GM12878 (cell line): ENCODE measurements around the gene PLEKHM1. TPM values are rescaled to one million over a fixed set of nuclear protein-coding genes. Genes with fewer than 3 reads are reported as not detected.

ENCODE experiments used
- ATAC-seq: fragments of 200-7000 bp; cut with Tn5 transposase; 3 replicates; pipeline ENCODE4 v1.9.1; 2020; ENCODE audit warnings: mild to moderate bottlenecking, moderate library complexity
- BruUV-seq: library from RNA; stranded (reverse); fragments of 400-500 nt; replicated peaks from 2 replicates; lab custom pipeline; 2021; lab: Mats Ljungman, UMichigan
- CTCF ChIA-PET: fragments of 300-600 bp; sonication (Branson Sonifier 250); formaldehyde crosslinking; extraction: SDS; loops from one replicate; lab custom pipeline; 2021; ENCODE audit warnings: inconsistent platforms; lab: Yijun Ruan, JAX
- POLR2A ChIA-PET: fragments of 350-600 bp; formaldehyde crosslinking; extraction: SDS; loops from one replicate; lab custom pipeline; 2021; ENCODE audit warnings: inconsistent platforms; lab: Charles Lee
- RAD21 ChIA-PET: fragments of 300-600 bp; sonication (Branson Sonifier 250); formaldehyde crosslinking; loops from one replicate; lab custom pipeline; 2023; ENCODE audit warnings: antibody characterized with exemption; ENCODE audit not compliant: unreplicated experiment; lab: Charles Lee
- SMC1A ChIA-PET: fragments of 300-600 bp; sonication (Branson Sonifier 250); formaldehyde crosslinking; loops from one replicate; lab custom pipeline; 2023; ENCODE audit not compliant: unreplicated experiment, uncharacterized antibody; lab: Charles Lee
- DNase-seq: peaks from one replicate; pipeline ENCODE4 v3.0.0-alpha.2; 2011; ENCODE audit warnings: low read depth, low spot score
- FAIRE-seq: peaks from 3 replicates; lab custom pipeline; 2011; peaks lifted over from hg19 to GRCh38; lab: Jason Lieb, UNC
- H2AFZ ChIP-seq: 2 replicates; pipeline ENCODE4 v1.6.0; 2011; ENCODE audit warnings: low read depth, low read length, control low read depth; ENCODE audit not compliant: control insufficient read depth
- H3K27ac ChIP-seq: 2 replicates; pipeline ENCODE4 v1.5.1; 2011; ENCODE audit warnings: control low read depth; ENCODE audit not compliant: control insufficient read depth, insufficient read depth
- H3K27me3 ChIP-seq, 2 experiments: replicated peaks in 1 of 2; 2 replicates each; pipeline versions ENCODE4 v1.6.0 to v1.6.1; 2011; ENCODE audit warnings: low read length in 1 of 2; ENCODE audit not compliant: control insufficient read depth in 2 of 2, insufficient read depth in 2 of 2
- H3K36me3 ChIP-seq, 2 experiments: 2 replicates each; pipeline ENCODE4 v1.5.1; 2011; ENCODE audit warnings: low read length in 1 of 2; ENCODE audit not compliant: control insufficient read depth in 2 of 2, insufficient read depth in 2 of 2
- H3K4me1 ChIP-seq: 2 replicates; pipeline ENCODE4 v1.6.1; 2011; ENCODE audit warnings: mild to moderate bottlenecking, low read length, moderate library complexity, mixed read lengths; ENCODE audit not compliant: control insufficient read depth, insufficient read depth
- H3K4me2 ChIP-seq: 2 replicates; pipeline ENCODE4 v1.6.0; 2011; ENCODE audit warnings: control low read depth; ENCODE audit not compliant: control insufficient read depth, insufficient read depth
- H3K4me3 ChIP-seq: fragments of 200-600 bp; sonication (generic); 2 replicates; pipeline ENCODE4 v1.5.1; 2016
- H3K79me2 ChIP-seq: 2 replicates; pipeline ENCODE4 v1.6.0; 2011; ENCODE audit warnings: low read length; ENCODE audit not compliant: control insufficient read depth, insufficient read depth
- H3K9ac ChIP-seq: 2 replicates; pipeline ENCODE4 v1.8.0; 2011; ENCODE audit warnings: low read length, control low read depth, mixed read lengths; ENCODE audit not compliant: control insufficient read depth, insufficient read depth
- H3K9me3 ChIP-seq: replicated peaks from 3 replicates; pipeline ENCODE4 v1.5.1; 2011; ENCODE audit warnings: mild to moderate bottlenecking, low read length; ENCODE audit not compliant: control insufficient read depth, insufficient read depth
- H4K20me1 ChIP-seq: 2 replicates; pipeline ENCODE4 v1.6.0; 2011; ENCODE audit not compliant: control insufficient read depth, insufficient read depth
- BCL11A ChIP-seq: IDR thresholded peaks from 2 replicates; pipeline ENCODE4 v1.6.1; 2011; ENCODE audit warnings: low read depth, low read length
- BMI1 ChIP-seq: fragments of 450-650 bp; IDR thresholded peaks from 2 replicates; pipeline ENCODE4 v1.6.1; 2016; ENCODE audit warnings: mild to moderate bottlenecking, moderate library complexity, borderline replicate concordance
- MLLT1 ChIP-seq: fragments of 450-650 bp; IDR thresholded peaks from 2 replicates; pipeline ENCODE4 v1.6.1; 2016; ENCODE audit warnings: mild to moderate bottlenecking
- PKNOX1 ChIP-seq: fragments of 450-650 bp; IDR thresholded peaks from 2 replicates; pipeline ENCODE4 v1.6.1; 2016; ENCODE audit warnings: mild to moderate bottlenecking
- TARDBP ChIP-seq: IDR thresholded peaks from 2 replicates; pipeline ENCODE4 v1.6.1; 2016; ENCODE audit warnings: borderline replicate concordance
- USF1 ChIP-seq: IDR thresholded peaks from 2 replicates; pipeline ENCODE4 v1.6.1; 2011; ENCODE audit warnings: borderline replicate concordance, low read depth, mild to moderate bottlenecking, moderate library complexity, mixed read lengths, low read length; ENCODE audit not compliant: insufficient read depth; ENCODE audit errors: extremely low read length
- YBX1 ChIP-seq: fragments of 450-650 bp; IDR thresholded peaks from 2 replicates; pipeline ENCODE4 v1.6.1; 2016; ENCODE audit warnings: antibody characterized with exemption
- WGBS: methylation state at CpG from one replicate; pipeline ENCODE4 v1.1.6; 2016; ENCODE audit warnings: low lambda C conversion rate; ENCODE audit not compliant: insufficient replicate concordance, insufficient coverage; ENCODE audit errors: missing lambda C conversion rate; 5-methylcytosine and 5-hydroxymethylcytosine counted together
- in situ Hi-C: fragments of 300-500 bp; cut with MboI; formaldehyde crosslinking; loops from 9 replicates; pipeline ENCODE4 v1.14.3; 2018; ENCODE audit warnings: mixed read lengths
- intact Hi-C: fragments of 100-400 bp; cut with micrococcal nuclease; formaldehyde crosslinking; loops from one replicate; pipeline ENCODE4 v1.14.2; 2022; ENCODE audit not compliant: unreplicated experiment
- polyA plus RNA-seq, 11 experiments: library from polyadenylated mRNA; depleted of rRNA in 4 of 11; unstranded in 6 of 11; stranded (reverse) in 5 of 11; fragments of >200 nt; fragmentation: Nextera tagmentation in 4 of 11; fragmentation: Illumina TruSeq in 1 of 11; extraction: Ambion mirVana in 4 of 11; extraction: Trizol in 1 of 11; gene quantifications; 1 replicate in 1 of 11; 2 replicates in 10 of 11; pipeline versions ENCODE4 v1.2.1 to v1.2.3, GENCODE V29; 2011 to 2016; ENCODE audit warnings: inconsistent platforms in 2 of 11, missing spikeins in 2 of 11, low read depth in 1 of 11
- total RNA-seq, 4 experiments: library from RNA; depleted of rRNA in 3 of 4; stranded (reverse); fragments of >200 nt in 3 of 4; fragmentation: Illumina TruSeq in 1 of 4; extraction: Trizol in 1 of 4; gene quantifications; 2 replicates each; pipeline versions ENCODE4 v1.2.1 to v1.2.3, GENCODE V29; 2013 to 2021

PLEKHM1 gene
- total and polyA plus RNA-seq, 10 of the 15 experiments (the other 5 are each of a cell fraction or from before 2014, with no cell fraction given), result 0.21 to 27.8 (median 9.4) TPM

GRCh38 chr17:45436161-45436560, 54.4 kb downstream of the PLEKHM1 start:
- Histone ChIP-seq H3K4me3 (no peak overlapping the region), H3K79me2 (no peaks in the 10 kb centered on the region), H3K4me2 (no peak overlapping the region), H3K4me1 (peaks cover 14% of the 10 kb centered on the region), H3K9me3 (no peaks in the 10 kb centered on the region)
- ChIA-PET RAD21 (no interaction called here), POLR2A (no interaction called here), CTCF (no interaction called here), SMC1A (no interaction called here)
- DNase-seq, result no peak
- in situ Hi-C loops, result no loop called here
- TF ChIP-seq BMI1, result no peak
- TF ChIP-seq YBX1, result no peak
- TF ChIP-seq MLLT1, result no peak
- TF ChIP-seq TARDBP, result no peak
- TF ChIP-seq BCL11A, result no peak
- no peak for TF ChIP-seq USF1
- TF ChIP-seq PKNOX1, result no peak
- TF ChIP-seq, all 136 proteins: peak for 0
- Histone ChIP-seq H3K27me3 (no peaks in the 10 kb centered on the region), H4K20me1 (no peaks in the 10 kb centered on the region), H3K9ac (no peak overlapping the region), H2AFZ (no peak overlapping the region), H3K36me3 (no peaks in the 10 kb centered on the region; a peak in 1 of 4 replicates), H3K27ac (no peak overlapping the region)
- BruUV-seq, result no TSS peak
- intact Hi-C loops, result loop anchor here (10.0 kb wide), 1 partner anchor 59 kb away; the partner anchor contains the start of gene PLEKHM1
- FAIRE-seq (no peak), ATAC-seq (no peak)
- 88% methylated on average over 10 of the region's 10 CpGs for WGBS
